ELF-1 (cell line): ENCODE results near the gene GPR33.
"Not testable (repeated sequence)": the region's sequence is repeated elsewhere in the genome, so short reads cannot be mapped to it uniquely, and the experiment has no call there.

ENCODE experiments used
- DNase-seq: peaks from one replicate; pipeline ENCODE4 v3.0.0-alpha.2; 2016; ENCODE audit warnings: low read depth, low spot score

The GPR33 gene, protein sequence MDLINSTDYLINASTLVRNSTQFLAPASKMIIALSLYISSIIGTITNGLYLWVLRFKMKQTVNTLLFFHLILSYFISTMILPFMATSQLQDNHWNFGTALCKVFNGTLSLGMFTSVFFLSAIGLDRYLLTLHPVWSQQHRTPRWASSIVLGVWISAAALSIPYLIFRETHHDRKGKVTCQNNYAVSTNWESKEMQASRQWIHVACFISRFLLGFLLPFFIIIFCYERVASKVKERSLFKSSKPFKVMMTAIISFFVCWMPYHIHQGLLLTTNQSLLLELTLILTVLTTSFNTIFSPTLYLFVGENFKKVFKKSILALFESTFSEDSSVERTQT

GRCh38 chr14:31487886-31488285 lies at the start of gene GPR33:
Gene GPR33, minus strand, starts transcription at chr14:31488039. Its CDS starts 4,074 bp downstream, at chr14:31483965.
- no peak for DNase-seq

GRCh38 chr14:31536201-31536960 lies 48.5 kb upstream of the GPR33 start:
- DNase-seq: no peak

GRCh38 chr14:31530136-31530535 lies 42.3 kb upstream of the GPR33 start:
- DNase-seq: no peak

DNA sequence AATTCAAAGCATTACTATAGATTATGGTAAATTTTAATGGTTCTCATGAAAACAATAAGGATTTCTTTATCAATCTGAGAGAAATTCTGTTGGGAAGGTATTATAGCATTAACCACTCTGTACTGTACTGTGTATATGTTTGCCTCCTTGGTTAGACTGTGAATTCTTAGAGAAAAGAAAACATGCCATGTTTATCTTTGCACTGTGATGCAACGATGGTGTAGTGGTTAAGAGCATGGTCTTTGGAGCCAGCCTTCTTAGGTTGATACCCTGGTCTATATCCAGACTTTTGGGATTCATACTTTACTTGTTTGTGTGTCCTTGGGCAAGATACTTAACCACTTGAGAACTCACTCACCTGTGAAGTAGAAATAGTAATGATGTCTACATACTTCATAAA lies 41.2 kb upstream of the GPR33 start:
- no peak for DNase-seq

DNA sequence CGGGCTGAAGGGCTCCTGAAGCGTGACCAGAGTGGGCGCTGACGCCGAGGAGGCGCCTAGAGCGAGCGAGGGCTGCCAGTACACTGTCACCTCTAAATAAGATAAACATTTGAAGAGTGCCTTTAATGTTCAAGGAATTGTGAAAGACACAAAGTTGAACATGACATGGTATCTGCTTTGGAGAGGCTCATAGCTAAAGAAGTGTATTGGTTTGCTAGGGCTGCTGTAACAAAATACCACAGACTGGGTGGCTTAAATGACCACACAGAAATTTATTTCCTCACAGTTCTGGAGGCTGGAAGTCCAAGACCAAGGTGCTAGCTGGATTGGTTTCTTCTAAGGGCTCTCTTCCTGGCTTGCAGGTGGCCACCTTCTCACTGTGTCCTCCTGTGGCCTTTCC lies 39.7 kb upstream of the GPR33 start:
- no peak for DNase-seq

GRCh38 chr14:31527087-31527486 lies 39.2 kb upstream of the GPR33 start:
- DNase-seq: no peak

GRCh38 chr14:31510855-31511254 lies 23.0 kb upstream of the GPR33 start:
- DNase-seq: no peak

GRCh38 chr14:31510222-31510621 lies 22.4 kb upstream of the GPR33 start:
- DNase-seq: no peak

DNA sequence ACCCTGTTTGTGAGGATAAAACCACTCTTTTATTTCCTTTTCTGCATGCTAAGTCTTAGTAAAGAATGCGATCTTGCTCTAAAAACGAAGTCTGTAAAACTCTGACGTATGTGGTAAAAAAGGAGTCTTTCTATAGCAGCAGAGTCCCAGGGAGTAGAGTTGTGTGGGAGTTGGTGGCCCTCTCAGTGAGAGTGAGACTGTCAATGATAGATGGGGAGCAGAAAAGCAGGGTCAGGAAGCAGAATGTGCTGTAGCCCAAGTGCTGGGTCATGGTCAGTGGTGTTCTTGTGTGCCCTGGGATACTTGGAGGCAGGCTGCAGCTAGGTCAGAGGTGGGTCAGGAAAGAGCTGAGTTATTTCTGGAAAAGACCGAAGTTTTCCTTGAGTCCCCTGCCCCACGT lies 20.3 kb upstream of the GPR33 start:
- no peak for DNase-seq

DNA sequence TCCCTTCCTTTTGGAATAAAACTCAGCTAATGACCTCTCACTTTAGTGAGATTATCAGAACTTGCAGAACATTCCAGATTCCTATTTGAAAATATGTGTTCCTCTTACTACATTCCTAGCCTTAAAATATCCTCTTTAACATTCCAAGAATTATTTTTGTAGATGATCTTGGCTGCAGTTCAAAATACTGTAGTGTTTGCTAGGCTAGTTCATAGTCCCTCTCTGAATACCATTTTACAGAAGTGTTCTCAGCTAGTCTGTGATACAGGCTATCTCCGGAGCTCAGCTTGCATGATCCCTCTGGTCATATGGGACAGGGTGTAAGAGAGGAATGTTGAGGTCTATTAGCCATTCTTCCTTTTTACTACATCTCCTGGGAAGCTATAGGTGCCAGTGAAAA lies 17.6 kb upstream of the GPR33 start:
- no peak for DNase-seq

DNA sequence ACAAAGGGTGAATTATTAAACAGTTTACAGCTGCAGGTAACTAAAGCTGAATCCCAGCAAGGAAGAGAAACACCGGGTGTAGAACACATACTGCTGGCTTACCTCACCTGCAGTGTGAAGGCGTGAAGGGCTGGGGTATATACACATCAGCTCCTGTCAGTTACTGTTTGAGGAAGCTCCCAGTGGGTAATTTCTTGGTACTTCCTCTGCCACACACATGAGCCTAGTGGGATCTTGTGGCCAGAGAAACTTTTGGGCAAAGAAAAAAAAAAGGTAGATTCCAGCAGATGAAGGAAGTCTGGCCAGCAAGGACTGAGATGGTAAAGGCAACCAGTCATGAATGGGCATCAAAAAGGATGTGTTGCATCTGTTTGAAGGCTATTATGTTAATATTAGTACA lies 14.0 kb upstream of the GPR33 start:
- DNase-seq: no peak

DNA sequence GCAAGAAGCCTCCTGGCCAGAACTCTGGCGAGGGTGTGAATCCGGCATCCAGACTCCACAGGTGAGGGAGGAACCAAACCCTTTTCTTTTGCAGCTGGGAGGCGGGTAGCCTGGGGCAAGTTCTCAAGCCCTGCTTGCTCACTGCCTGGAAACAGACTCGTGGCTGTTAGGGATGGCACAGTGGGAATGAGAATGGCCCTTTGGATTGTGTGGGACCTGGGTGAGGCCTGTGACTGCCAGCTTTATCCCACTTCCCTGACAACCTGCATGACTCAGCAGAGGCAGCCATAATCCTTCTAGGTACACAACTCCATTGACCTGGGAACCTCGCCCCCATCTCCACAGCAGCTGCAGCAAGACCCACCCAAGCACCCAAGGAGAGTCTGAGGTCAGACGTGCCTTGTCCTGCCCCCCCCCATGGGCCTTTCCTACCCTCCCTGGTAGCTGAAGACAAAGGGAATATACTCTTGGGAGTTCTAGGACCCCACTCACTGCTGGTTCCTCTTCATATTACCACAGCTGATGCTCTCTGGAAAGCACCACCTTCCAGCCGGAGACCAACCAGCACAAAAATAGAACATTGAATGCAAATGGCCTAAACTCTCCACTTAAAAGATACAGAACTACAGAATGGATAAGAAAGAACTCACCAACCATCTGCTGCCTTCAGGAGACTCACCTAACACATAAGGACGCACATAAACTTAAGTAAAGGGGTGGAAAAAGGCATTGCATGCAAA lies 5.1 kb upstream of the GPR33 start:
- peak; percentile 48 for DNase-seq

- no peak for DNase-seq
Observed at GRCh38 chr14:31489691-31490090, 1.9 kb upstream of the GPR33 start.

GRCh38 chr14:31486764-31487163 lies 1.1 kb downstream of the GPR33 start:
- no peak for DNase-seq

GRCh38 chr14:31484754-31485153 lies 3.1 kb downstream of the GPR33 start:
- DNase-seq: no peak

DNA sequence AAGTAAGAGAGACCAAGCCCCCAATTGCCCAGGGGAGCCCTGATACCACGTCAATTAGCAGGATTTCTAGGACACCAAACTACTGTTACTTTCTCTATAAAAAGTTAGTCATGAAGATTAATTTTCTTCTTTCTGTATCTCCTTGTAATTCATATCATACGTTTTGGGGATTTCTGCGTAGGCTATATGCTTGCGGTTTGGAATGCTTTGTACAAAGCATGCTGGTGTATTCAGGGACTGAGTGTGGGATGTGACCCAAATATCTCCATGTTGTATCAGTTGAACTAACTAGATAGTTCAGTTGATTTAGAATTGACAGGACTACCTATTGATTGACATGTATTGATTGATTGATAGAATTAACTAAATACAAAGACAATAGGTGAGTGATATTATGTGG lies 7.7 kb downstream of the GPR33 start:
- DNase-seq: no peak

DNA sequence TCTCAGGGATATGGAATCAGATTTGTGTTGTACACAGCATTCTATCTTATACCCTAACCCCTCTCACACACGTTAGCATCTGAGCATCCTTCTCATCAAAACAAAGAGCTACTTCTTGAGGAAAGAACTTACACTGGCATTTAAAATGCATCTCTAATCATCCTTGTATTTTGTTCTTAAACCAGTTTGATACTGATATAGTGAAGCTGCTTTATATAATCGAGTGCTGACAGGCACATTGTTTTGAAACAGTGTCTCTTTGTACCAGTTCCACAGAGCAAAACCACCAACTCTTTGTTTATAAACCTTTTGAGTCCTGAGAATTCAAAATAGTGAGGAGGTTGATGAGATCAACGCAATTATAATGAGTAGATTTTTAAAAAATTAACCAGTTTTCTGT lies 8.8 kb downstream of the GPR33 start:
- no peak for DNase-seq

GRCh38 chr14:31477248-31477647 lies 10.6 kb downstream of the GPR33 start:
- no peak for DNase-seq

GRCh38 chr14:31476131-31476866 lies 11.5 kb downstream of the GPR33 start:
- DNase-seq: no peak

- no peak for DNase-seq
Observed at GRCh38 chr14:31466554-31466953, 21.3 kb downstream of the GPR33 start.

DNA sequence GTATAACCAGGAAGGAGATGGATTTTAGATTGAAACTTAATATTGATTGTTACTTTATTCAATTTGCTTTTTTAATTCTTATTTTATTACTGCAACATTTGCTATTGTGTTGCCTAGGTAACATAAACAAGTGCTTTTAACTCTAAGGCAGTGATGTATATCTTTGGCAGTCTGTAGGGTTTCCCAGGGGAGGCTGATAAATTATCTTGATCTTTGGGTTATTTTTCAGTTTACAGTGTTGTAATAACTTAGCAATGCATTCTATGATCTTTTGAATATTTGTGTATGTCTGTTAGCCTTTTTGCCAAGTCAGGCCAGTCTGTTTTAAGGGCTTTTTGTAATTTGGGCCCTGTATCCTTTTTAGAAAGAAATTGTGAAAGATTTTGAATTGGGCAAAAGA lies 22.7 kb downstream of the GPR33 start:
- DNase-seq: no peak

DNA sequence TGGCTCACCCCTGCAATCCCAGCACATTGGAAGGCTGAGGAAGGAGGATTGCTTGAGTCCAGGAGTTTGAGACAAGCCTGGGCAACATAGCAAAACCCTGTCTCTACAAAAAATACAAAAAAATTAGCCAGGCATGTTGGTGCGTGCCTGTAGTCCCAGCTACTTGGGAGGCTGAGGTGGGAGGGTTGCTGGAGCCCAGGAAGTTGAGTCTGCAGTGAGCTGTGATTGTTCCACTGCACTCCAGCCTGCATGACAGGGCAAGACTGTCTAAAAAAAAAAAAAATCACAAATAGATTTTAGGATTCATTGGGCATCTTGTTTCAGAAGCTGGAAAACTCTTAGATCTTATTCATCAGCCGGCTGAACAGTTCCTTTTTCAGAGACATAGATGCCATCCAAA lies 25.4 kb downstream of the GPR33 start:
- not testable (repeated sequence) for DNase-seq
